OCI-LY7 (cell line): Measurements from ENCODE around the gene FAM193A. TPM values are rescaled to one million over a fixed set of nuclear protein-coding genes. Genes with fewer than 3 reads are reported as not detected.

ENCODE experiments used
- BruUV-seq: library from RNA; stranded (reverse); fragments of 400-500 nt; replicated peaks from 2 replicates; lab custom pipeline; 2021; lab: Mats Ljungman, UMichigan
- CTCF ChIA-PET: fragments of 300-600 bp; sonication (Branson Sonifier 250); formaldehyde crosslinking; loops from one replicate; lab custom pipeline; 2022; ENCODE audit warnings: antibody characterized with exemption; ENCODE audit not compliant: unreplicated experiment; lab: Charles Lee
- POLR2A ChIA-PET: fragments of 300-600 bp; sonication (Branson Sonifier 250); formaldehyde crosslinking; loops from one replicate; lab custom pipeline; 2022; ENCODE audit warnings: antibody characterized with exemption; lab: Charles Lee
- DNase-seq: peaks from one replicate; pipeline ENCODE4 v3.0.0-alpha.2; 2015; ENCODE audit warnings: low spot score
- H2AFZ ChIP-seq: fragments of 200-600 bp; sonication (generic), shearing (Covaris generic); 2 replicates; pipeline ENCODE4 v1.6.1; 2014; ENCODE audit warnings: mild to moderate bottlenecking, antibody characterized with exemption, low read length, moderate library complexity
- H3K27ac ChIP-seq: fragments of 200-600 bp; sonication (generic); 2 replicates; pipeline ENCODE4 v1.5.1; 2014; ENCODE audit warnings: mixed run types, low read depth, mild to moderate bottlenecking, moderate library complexity, low read length, inconsistent platforms; ENCODE audit not compliant: poor library complexity, severe bottlenecking
- H3K36me3 ChIP-seq: fragments of 200-600 bp; sonication (generic); 2 replicates; pipeline ENCODE4 v1.6.1; 2014; ENCODE audit warnings: mild to moderate bottlenecking, antibody characterized with exemption, low read length, moderate library complexity, mixed read lengths; ENCODE audit not compliant: insufficient read depth
- H3K4me1 ChIP-seq: fragments of 200-600 bp; sonication (generic); 2 replicates; pipeline ENCODE4 v1.5.1; 2014; ENCODE audit warnings: mild to moderate bottlenecking, low read length; ENCODE audit not compliant: insufficient read depth, poor library complexity, severe bottlenecking
- H3K4me2 ChIP-seq: fragments of 200-600 bp; sonication (generic); 2 replicates; pipeline ENCODE4 v1.6.1; 2014; ENCODE audit warnings: mild to moderate bottlenecking, low read length
- H3K4me3 ChIP-seq: fragments of 200-600 bp; sonication (generic); 2 replicates; pipeline ENCODE4 v1.5.1; 2014; ENCODE audit warnings: mild to moderate bottlenecking, low read depth, low read length; ENCODE audit not compliant: poor library complexity, severe bottlenecking
- H3K79me2 ChIP-seq: fragments of 200-600 bp; sonication (generic); 2 replicates; pipeline ENCODE4 v1.6.1; 2016; ENCODE audit warnings: low read depth, mild to moderate bottlenecking, low read length, moderate library complexity, mixed read lengths; ENCODE audit not compliant: insufficient read depth
- H3K9me2 ChIP-seq: fragments of 200-600 bp; sonication (generic); 2 replicates; pipeline ENCODE4 v1.6.1; 2016; ENCODE audit warnings: mild to moderate bottlenecking, low read length, mixed read lengths; ENCODE audit not compliant: insufficient read depth
- H3K9me3 ChIP-seq: fragments of 200-600 bp; sonication (generic); 2 replicates; pipeline ENCODE4 v1.6.1; 2014; ENCODE audit warnings: mild to moderate bottlenecking, mixed run types, low read length, mixed read lengths
- H4K20me1 ChIP-seq: fragments of 200-600 bp; sonication (generic); 2 replicates; pipeline ENCODE4 v1.6.1; 2014; ENCODE audit warnings: mild to moderate bottlenecking, antibody characterized with exemption, low read length, moderate library complexity, mixed read lengths; ENCODE audit not compliant: insufficient read depth
- EZH2phosphoT487 ChIP-seq: fragments of 200-600 bp; sonication (generic); IDR thresholded peaks from 2 replicates; pipeline ENCODE4 v1.6.1; 2018; ENCODE audit warnings: low read depth, borderline replicate concordance, mild to moderate bottlenecking, mixed run types, antibody characterized with exemption, low read length, moderate library complexity, mixed read lengths
- intact Hi-C: fragments of 100-400 bp; cut with micrococcal nuclease; formaldehyde crosslinking; loops from one replicate; pipeline ENCODE4 v1.10.0; 2022; ENCODE audit not compliant: unreplicated experiment
- total RNA-seq, 2 experiments: library from RNA; depleted of rRNA in 1 of 2; stranded (reverse); fragments of >200 nt in 1 of 2; shearing (Covaris generic) in 1 of 2; gene quantifications; 2 replicates each; pipeline ENCODE4 v1.2.3, GENCODE V29; 2014 to 2022
- TF ChIP-seq, protein P1 (sequence below): fragments of 200-600 bp; sonication (generic); conservative IDR thresholded peaks from 2 replicates; pipeline ENCODE4 v1.5.1; 2014; ENCODE audit warnings: mild to moderate bottlenecking, antibody characterized with exemption, low read length, moderate library complexity, mixed read lengths

The FAM193A gene
- total RNA-seq, 2 experiments from 2014 or later = 17.8 to 36.7 TPM

DNA sequence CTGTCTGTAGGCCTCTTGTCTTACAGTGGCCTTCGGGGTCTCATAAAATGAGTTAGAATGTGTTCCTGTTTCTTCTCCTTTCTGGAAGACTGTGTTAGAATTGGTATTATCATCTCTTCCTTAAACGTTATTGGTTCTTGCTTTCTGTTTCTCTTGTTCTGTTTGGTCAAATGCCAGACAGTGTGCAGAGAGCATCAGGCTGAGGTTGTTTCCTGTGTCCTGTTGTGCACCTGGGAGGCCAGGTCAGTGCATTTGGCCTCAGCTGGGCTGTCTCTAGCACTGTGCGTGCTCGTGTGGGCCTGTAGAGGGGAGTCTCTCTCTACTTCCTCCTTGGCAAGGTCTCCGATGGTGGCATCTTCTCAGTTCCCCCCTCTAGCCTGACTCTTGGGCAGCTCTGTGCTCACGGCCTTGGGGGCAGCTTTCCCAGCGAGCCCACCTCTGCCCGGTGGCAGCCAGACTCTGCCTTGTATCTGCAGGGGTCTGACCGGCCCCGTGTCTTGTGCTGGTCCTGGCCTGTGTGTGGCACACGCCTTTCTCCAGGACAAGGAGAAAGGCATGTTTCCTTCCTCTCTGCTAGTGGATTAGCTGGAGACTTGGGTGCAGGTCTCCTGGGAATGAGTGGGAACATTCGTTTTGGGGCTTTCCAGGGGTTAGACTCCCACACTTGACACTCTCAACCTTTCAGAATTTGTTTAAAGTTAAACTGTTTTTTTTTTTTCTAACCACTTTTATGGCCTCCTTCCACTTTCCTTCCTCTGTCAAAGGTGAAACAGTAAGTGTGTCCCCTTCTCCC, 62.3 kb downstream of the FAM193A start:
- Histone ChIP-seq H3K4me3 (no peak overlapping the region), H2AFZ (no peak overlapping the region), H3K4me1 (peaks cover 38% of the 10 kb centered on the region), H3K4me2 (peak overlapping the region; percentile 53), H3K9me3 (no peaks in the 10 kb centered on the region), H3K36me3 (peaks cover 17% of the 10 kb centered on the region; the same call in 1 of the 2 replicates), H4K20me1 (peaks cover 4% of the 10 kb centered on the region; the same call in 1 of the 2 replicates), H3K27ac (peak overlapping the region; percentile 9), H3K79me2 (peaks cover 16% of the 10 kb centered on the region), H3K9me2 (no peaks in the 10 kb centered on the region)
- intact Hi-C loops = no loop called here
- no peak for TF ChIP-seq EZH2phosphoT487
- TF ChIP-seq, protein P1, sequence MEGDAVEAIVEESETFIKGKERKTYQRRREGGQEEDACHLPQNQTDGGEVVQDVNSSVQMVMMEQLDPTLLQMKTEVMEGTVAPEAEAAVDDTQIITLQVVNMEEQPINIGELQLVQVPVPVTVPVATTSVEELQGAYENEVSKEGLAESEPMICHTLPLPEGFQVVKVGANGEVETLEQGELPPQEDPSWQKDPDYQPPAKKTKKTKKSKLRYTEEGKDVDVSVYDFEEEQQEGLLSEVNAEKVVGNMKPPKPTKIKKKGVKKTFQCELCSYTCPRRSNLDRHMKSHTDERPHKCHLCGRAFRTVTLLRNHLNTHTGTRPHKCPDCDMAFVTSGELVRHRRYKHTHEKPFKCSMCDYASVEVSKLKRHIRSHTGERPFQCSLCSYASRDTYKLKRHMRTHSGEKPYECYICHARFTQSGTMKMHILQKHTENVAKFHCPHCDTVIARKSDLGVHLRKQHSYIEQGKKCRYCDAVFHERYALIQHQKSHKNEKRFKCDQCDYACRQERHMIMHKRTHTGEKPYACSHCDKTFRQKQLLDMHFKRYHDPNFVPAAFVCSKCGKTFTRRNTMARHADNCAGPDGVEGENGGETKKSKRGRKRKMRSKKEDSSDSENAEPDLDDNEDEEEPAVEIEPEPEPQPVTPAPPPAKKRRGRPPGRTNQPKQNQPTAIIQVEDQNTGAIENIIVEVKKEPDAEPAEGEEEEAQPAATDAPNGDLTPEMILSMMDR = peak; percentile 69
- no TSS peak for BruUV-seq
- peak; percentile 70 for DNase-seq
- ChIA-PET CTCF (no interaction called here), POLR2A (interaction anchor here (0.6 to 0.7 kb wide), 6 partner anchors 9 to 1685 kb away, joined by 3 to 4 read pairs (median 3); no protein-coding TSS in a partner anchor)

DNA sequence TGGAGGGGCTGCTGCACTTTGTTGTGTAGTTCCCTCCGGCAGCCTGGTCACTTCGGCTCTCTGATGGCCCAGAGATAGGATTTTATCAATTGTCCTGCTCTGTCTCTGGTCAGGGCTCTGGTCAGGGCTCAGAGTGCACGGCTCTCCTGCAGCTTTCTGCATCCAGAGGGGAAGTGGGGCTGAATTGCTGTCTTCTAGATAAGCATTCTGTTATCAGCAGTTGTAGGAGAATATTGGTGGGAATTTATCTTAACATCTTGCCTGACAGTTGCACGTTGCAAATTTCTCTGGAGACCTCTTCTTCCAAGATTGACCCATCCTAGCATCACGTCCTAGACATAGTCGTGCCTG, 62.8 kb downstream of the FAM193A start:
- peak overlapping the region; percentile 53; the same call in 1 of the 2 replicates for H3K4me2 ChIP-seq
- ChIA-PET CTCF (no interaction called here), POLR2A (interaction anchor here (0.6 to 0.7 kb wide), 3 partner anchors 13 to 1684 kb away, joined by 3 to 4 read pairs (median 4); no protein-coding TSS in a partner anchor)
- no peaks in the 10 kb centered on the region for H3K9me2 ChIP-seq
- TF ChIP-seq EZH2phosphoT487 = no peak
- TF ChIP-seq, protein P1 = no peak
- no TSS peak for BruUV-seq
- no peak for DNase-seq
- no peaks in the 10 kb centered on the region for H3K9me3 ChIP-seq
- intact Hi-C loops = no loop called here
- peaks cover 38% of the 10 kb centered on the region for H3K4me1 ChIP-seq
- peaks cover 4% of the 10 kb centered on the region; the same call in 1 of the 2 replicates for H4K20me1 ChIP-seq
- peaks cover 15% of the 10 kb centered on the region for H3K79me2 ChIP-seq
- peak overlapping the region; percentile 9 for H3K27ac ChIP-seq
- H3K36me3 ChIP-seq = peaks cover 17% of the 10 kb centered on the region; the same call in 1 of the 2 replicates
- H3K4me3 ChIP-seq = no peak overlapping the region
- H2AFZ ChIP-seq = no peak overlapping the region

DNA sequence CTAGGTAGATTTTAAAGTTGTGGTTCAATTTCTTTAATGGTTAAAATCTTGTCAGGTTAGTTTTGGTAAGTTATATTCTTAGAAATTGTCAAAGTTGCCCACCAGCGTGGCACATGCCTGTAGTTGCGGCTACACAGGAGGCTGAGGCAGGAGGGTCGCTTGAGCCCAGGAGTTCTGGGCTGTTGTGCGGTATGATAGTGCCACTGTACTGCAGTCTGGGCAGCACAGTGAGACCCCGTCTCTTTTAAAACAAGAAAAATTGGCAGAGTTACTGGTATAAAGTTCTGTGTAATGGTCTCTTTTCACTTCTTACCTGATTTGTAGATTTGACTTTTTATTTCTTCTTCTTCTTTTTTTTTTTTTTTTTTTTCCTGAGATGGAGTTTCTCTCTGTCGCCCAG, 64.4 kb downstream of the FAM193A start:
- CTCF ChIA-PET = no interaction called here
- POLR2A ChIA-PET = no interaction called here
- no peak overlapping the region for H3K4me3 ChIP-seq
- no peaks in the 10 kb centered on the region for H3K9me3 ChIP-seq
- peaks cover 4% of the 10 kb centered on the region; the same call in 1 of the 2 replicates for H4K20me1 ChIP-seq
- H2AFZ ChIP-seq = no peak overlapping the region
- DNase-seq = no peak
- peaks cover 28% of the 10 kb centered on the region for H3K79me2 ChIP-seq
- intact Hi-C loops = no loop called here
- peaks cover 17% of the 10 kb centered on the region; the same call in 1 of the 2 replicates for H3K36me3 ChIP-seq
- TF ChIP-seq EZH2phosphoT487 = no peak
- TF ChIP-seq, protein P1 = no peak
- BruUV-seq = no TSS peak
- peak overlapping the region; percentile 20 for H3K27ac ChIP-seq
- H3K4me1 ChIP-seq = peaks cover 47% of the 10 kb centered on the region
- H3K9me2 ChIP-seq = no peaks in the 10 kb centered on the region
- peak overlapping the region; percentile 31 for H3K4me2 ChIP-seq
